NCI-H1417 (cell line): ENCODE results near the gene CLCF1.

ENCODE experiments used
- DNase-seq, 3 experiments: peaks; one replicate each; lab custom pipeline; 2025; lab: John Stamatoyannopoulos, UW

The CLCF1 gene

GRCh38 chr11:67374571-67375281 lies 1.3 kb upstream of the CLCF1 start:
- DNase-seq, result no peak

- DNase-seq, result peak in 2 of 3 experiments; percentile 34 to 47
These were observed 511 bp upstream of the CLCF1 start for GRCh38 chr11:67373648-67374570.

- peak in 1 of 3 experiments; percentile 49 for DNase-seq
These were observed 941 bp downstream of the CLCF1 start for GRCh38 chr11:67372321-67372992.

GRCh38 chr11:67371911-67372320 lies 1.5 kb downstream of the CLCF1 start:
- no peak for DNase-seq

- DNase-seq, result peak in 1 of 3 experiments; percentile 14
These were observed 2.0 kb downstream of the CLCF1 start for GRCh38 chr11:67371189-67371910.

GRCh38 chr11:67370351-67371076 lies 2.9 kb downstream of the CLCF1 start:
- peak in 2 of 3 experiments; percentile 49 to 68 for DNase-seq

GRCh38 chr11:67369801-67370284 lies 3.6 kb downstream of the CLCF1 start:
- DNase-seq, result peak in 2 of 3 experiments; percentile 49 to 66

- DNase-seq, result no peak
These were observed 4.1 kb downstream of the CLCF1 start for GRCh38 chr11:67369275-67369674.

- no peak for DNase-seq
These were observed 4.8 kb downstream of the CLCF1 start for GRCh38 chr11:67368621-67369020.

GRCh38 chr11:67367761-67368227 lies 5.6 kb downstream of the CLCF1 start:
- no peak for DNase-seq

GRCh38 chr11:67366961-67367760 lies 6.2 kb downstream of the CLCF1 start:
- DNase-seq, result no peak

- DNase-seq, result no peak
These were observed 6.9 kb downstream of the CLCF1 start for GRCh38 chr11:67366546-67366945.

GRCh38 chr11:67365736-67366444 lies 7.5 kb downstream of the CLCF1 start:
- DNase-seq, result no peak

- DNase-seq, result no peak
These were observed 8.3 kb downstream of the CLCF1 start for GRCh38 chr11:67364783-67365722.

GRCh38 chr11:67364169-67364568 lies 9.2 kb downstream of the CLCF1 start:
- DNase-seq, result no peak

GRCh38 chr11:67357831-67358670 lies 15.3 kb downstream of the CLCF1 start:
- DNase-seq, result no peak
